HEK293 (cell line): Measurements from ENCODE around the gene ATP4A.

Source experiments
- BCL11A ChIP-seq: fragments of 450-650 bp; formaldehyde crosslinking; IDR thresholded peaks from 2 replicates; pipeline ENCODE4 v1.5.1; 2016; ENCODE audit warnings: low read depth, missing biosample characterization, missing genetic modification characterization
- HOXC10 ChIP-seq: sonication (generic); formaldehyde crosslinking; IDR thresholded peaks from 2 replicates; pipeline ENCODE4 v1.8.1; 2023; ENCODE audit warnings: mild to moderate bottlenecking, missing genetic modification reagents
- KLF8 ChIP-seq: fragments of 450-650 bp; formaldehyde crosslinking; IDR thresholded peaks from 2 replicates; pipeline ENCODE4 v1.5.1; 2016; ENCODE audit warnings: missing biosample characterization, missing genetic modification characterization
- KLF9 ChIP-seq: fragments of 450-650 bp; formaldehyde crosslinking; IDR thresholded peaks from 2 replicates; pipeline ENCODE4 v1.5.1; 2016; ENCODE audit warnings: missing biosample characterization, missing genetic modification characterization, low read depth
- MEIS1 ChIP-seq: sonication (generic); formaldehyde crosslinking; IDR thresholded peaks from 2 replicates; pipeline ENCODE4 v1.8.1; 2022; ENCODE audit warnings: missing genetic modification reagents, mild to moderate bottlenecking, borderline replicate concordance
- PRDM10 ChIP-seq: fragments of 450-650 bp; formaldehyde crosslinking; IDR thresholded peaks from 2 replicates; pipeline ENCODE4 v1.5.1; 2016; ENCODE audit warnings: missing biosample characterization, missing genetic modification characterization
- PRDM6 ChIP-seq: fragments of 450-650 bp; formaldehyde crosslinking; IDR thresholded peaks from 2 replicates; pipeline ENCODE4 v1.5.1; 2017; ENCODE audit warnings: missing biosample characterization, missing genetic modification characterization
- REPIN1 ChIP-seq: fragments of 450-650 bp; formaldehyde crosslinking; IDR thresholded peaks from 2 replicates; pipeline ENCODE4 v1.5.1; 2017; ENCODE audit warnings: missing biosample characterization, missing genetic modification characterization, low read depth
- TSHZ1 ChIP-seq: fragments of 450-650 bp; formaldehyde crosslinking; IDR thresholded peaks from 2 replicates; pipeline ENCODE4 v1.5.1; 2016; ENCODE audit warnings: missing biosample characterization, missing genetic modification characterization, borderline replicate concordance
- YY1 ChIP-seq: fragments of 450-650 bp; formaldehyde crosslinking; IDR thresholded peaks from 2 replicates; pipeline ENCODE4 v1.5.1; 2018; ENCODE audit warnings: missing biosample characterization, missing genetic modification characterization
- ZBTB1 ChIP-seq: fragments of 450-650 bp; formaldehyde crosslinking; IDR thresholded peaks from 2 replicates; pipeline ENCODE4 v1.5.1; 2016; ENCODE audit warnings: missing biosample characterization, missing genetic modification characterization
- ZFP69B ChIP-seq: fragments of 450-650 bp; formaldehyde crosslinking; IDR thresholded peaks from 2 replicates; pipeline ENCODE4 v1.5.1; 2016; ENCODE audit warnings: missing biosample characterization, missing genetic modification characterization
- ZNF10 ChIP-seq: fragments of 450-650 bp; formaldehyde crosslinking; IDR thresholded peaks from 2 replicates; pipeline ENCODE4 v1.5.1; 2017; ENCODE audit warnings: missing biosample characterization, missing genetic modification characterization
- ZNF16 ChIP-seq: fragments of 450-650 bp; formaldehyde crosslinking; IDR thresholded peaks from 2 replicates; pipeline ENCODE4 v1.5.1; 2016; ENCODE audit warnings: low read depth, missing biosample characterization, missing genetic modification characterization
- ZNF2 ChIP-seq: fragments of 450-650 bp; formaldehyde crosslinking; IDR thresholded peaks from 2 replicates; pipeline ENCODE4 v1.5.1; 2016; ENCODE audit warnings: missing biosample characterization, missing genetic modification characterization
- ZNF248 ChIP-seq: fragments of 450-650 bp; formaldehyde crosslinking; IDR thresholded peaks from 2 replicates; pipeline ENCODE4 v1.5.1; 2017; ENCODE audit warnings: missing biosample characterization, missing genetic modification characterization
- ZNF266 ChIP-seq: fragments of 450-650 bp; formaldehyde crosslinking; IDR thresholded peaks from 2 replicates; pipeline ENCODE4 v1.5.1; 2016; ENCODE audit warnings: missing biosample characterization, missing genetic modification characterization, low read depth
- ZNF274 ChIP-seq, 2 experiments: fragments of 200-500 bp in 1 of 2; fragments of 450-650 bp in 1 of 2; sonication (Bioruptor generic) in 1 of 2; formaldehyde crosslinking in 1 of 2; IDR thresholded peaks; 2 replicates each; pipeline versions ENCODE4 v1.5.1 to v1.6.1; 2014 to 2016; ENCODE audit warnings: borderline replicate concordance in 1 of 2, inconsistent platforms in 1 of 2, low read length in 1 of 2, missing biosample characterization in 1 of 2, missing genetic modification characterization in 1 of 2
- ZNF280C ChIP-seq: fragments of 450-650 bp; formaldehyde crosslinking; IDR thresholded peaks from 2 replicates; pipeline ENCODE4 v1.5.1; 2016; ENCODE audit warnings: missing biosample characterization, missing genetic modification characterization
- ZNF341 ChIP-seq: fragments of 450-650 bp; formaldehyde crosslinking; IDR thresholded peaks from 2 replicates; pipeline ENCODE4; 2016; ENCODE audit warnings: low read depth, missing biosample characterization, missing genetic modification characterization
- ZNF433 ChIP-seq: fragments of 450-650 bp; formaldehyde crosslinking; IDR thresholded peaks from 2 replicates; pipeline ENCODE4 v1.5.1; 2016; ENCODE audit warnings: missing biosample characterization, missing genetic modification characterization, low read depth
- ZNF488 ChIP-seq: fragments of 450-650 bp; formaldehyde crosslinking; IDR thresholded peaks from 2 replicates; pipeline ENCODE4 v1.5.1; 2016; ENCODE audit warnings: missing biosample characterization, missing genetic modification characterization
- ZNF530 ChIP-seq: fragments of 450-650 bp; formaldehyde crosslinking; IDR thresholded peaks from 2 replicates; pipeline ENCODE4 v1.5.1; 2016; ENCODE audit warnings: low read depth, missing biosample characterization, missing genetic modification characterization
- ZNF677 ChIP-seq: fragments of 450-650 bp; IDR thresholded peaks from 2 replicates; pipeline ENCODE4 v1.5.0; 2018; ENCODE audit warnings: missing biosample characterization, mild to moderate bottlenecking, missing genetic modification characterization, moderate library complexity
- ZNF701 ChIP-seq: fragments of 450-650 bp; formaldehyde crosslinking; IDR thresholded peaks from 2 replicates; pipeline ENCODE4 v1.5.1; 2016; ENCODE audit warnings: missing biosample characterization, missing genetic modification characterization
- ZNF768 ChIP-seq: fragments of 450-650 bp; formaldehyde crosslinking; IDR thresholded peaks from 2 replicates; pipeline ENCODE4 v1.5.1; 2018; ENCODE audit warnings: missing biosample characterization, mild to moderate bottlenecking, missing genetic modification characterization
- ZSCAN4 ChIP-seq: fragments of 450-650 bp; formaldehyde crosslinking; IDR thresholded peaks from 2 replicates; pipeline ENCODE4 v1.5.1; 2017; ENCODE audit warnings: missing biosample characterization, missing genetic modification characterization

ATP4A gene

GRCh38 chr19:35545855-35546381 lies 17.5 kb downstream of the ATP4A start (continued):
- TF ChIP-seq PRDM6 (no peak), PRDM10 (tag by site-specific recombination) (peak; percentile 93), TSHZ1 (no peak), REPIN1 (0 out of 2 replicates have a peak, but pooled peaks have one; percentile 85), MEIS1 (no peak), ZNF10 (tag by site-specific recombination) (no peak), YY1 (tag by site-specific recombination) (no peak), ZNF530 (tag by site-specific recombination) (0 out of 2 replicates have a peak, but pooled peaks have one; percentile 9), ZNF280C (tag by site-specific recombination) (no peak), ZNF341 (tag by site-specific recombination) (peak; percentile 37; the same call in 1 of the 2 replicates), ZNF488 (tag by site-specific recombination) (no peak), HOXC10 (CRISPR knock-in tag) (no peak), ZNF677 (tag by site-specific recombination) (no peak), ZNF2 (tag by site-specific recombination) (no peak), ZNF433 (tag by site-specific recombination) (no peak), ZNF701 (tag by site-specific recombination) (no peak), ZBTB1 (tag by site-specific recombination) (no peak), ZNF266 (tag by site-specific recombination) (no peak), ZNF274 (IDR thresholded peaks at IDR 0.05; ENCODE audit: low read length) (no peak), ZNF274 (tag by site-specific recombination; IDR thresholded peaks at IDR 0.05; ENCODE audit: borderline replicate concordance) (no peak), ZNF768 (tag by site-specific recombination) (no peak; the same call in 1 of the 2 replicates), BCL11A (tag by site-specific recombination) (no peak), ZNF16 (tag by site-specific recombination) (no peak), ZSCAN4 (tag by site-specific recombination) (no peak), ZFP69B (no peak), ZNF248 (no peak), KLF9 (tag by site-specific recombination) (peak; percentile 91), KLF8 (tag by site-specific recombination) (0 out of 2 replicates have a peak, but pooled peaks have one; percentile 72)
